Spinal cord (tissue), 10 donors: ENCODE results near the gene SPINT3. TPM values are rescaled to one million over a fixed set of nuclear protein-coding genes. Genes with fewer than 3 reads are reported as not detected.
A peak's percentile ranks its signal among the peaks of the same experiment; 100 is the strongest.
"Not testable (repeated sequence)": the region's sequence is repeated elsewhere in the genome, so short reads cannot be mapped to it uniquely, and the experiment has no call there.

Experiments
- DNase-seq, 6 donors: peaks; one replicate each; pipeline versions ENCODE4 v3.0.0 to v3.0.0-alpha.2; 2013 to 2015; ENCODE audit warnings: low spot score in 6 of 6, low read depth in 4 of 6
- H3K27ac ChIP-seq: one replicate; pipeline ENCODE4 v1.5.1; 2013; ENCODE audit warnings: low read depth, low read length, control low read depth
- H3K27me3 ChIP-seq: one replicate; pipeline ENCODE4 v1.6.1; 2013; ENCODE audit warnings: low read length; ENCODE audit not compliant: control insufficient read depth, insufficient read depth
- H3K36me3 ChIP-seq: one replicate; pipeline ENCODE4 v1.6.1; 2013; ENCODE audit warnings: low read length; ENCODE audit not compliant: control insufficient read depth, insufficient read depth
- H3K4me1 ChIP-seq: one replicate; pipeline ENCODE4 v1.6.1; 2013; ENCODE audit warnings: low read length; ENCODE audit not compliant: control insufficient read depth, insufficient read depth
- H3K4me3 ChIP-seq: one replicate; pipeline ENCODE4 v1.5.1; 2013; ENCODE audit warnings: low read depth, low read length, control low read depth
- H3K9me3 ChIP-seq: one replicate; pipeline ENCODE4 v1.6.1; 2013; ENCODE audit warnings: low read length; ENCODE audit not compliant: control insufficient read depth, insufficient read depth
- WGBS: methylation state at CpG from one replicate; pipeline ENCODE4 v1.1.5; 2013; ENCODE audit warnings: missing lambda C conversion rate; ENCODE audit not compliant: insufficient coverage; 5-methylcytosine and 5-hydroxymethylcytosine counted together
- polyA plus RNA-seq, 2 donors: library from polyadenylated mRNA; unstranded; fragments of 120-200 nt; gene quantifications; one replicate each; pipeline ENCODE4 v1.2.1, GENCODE V29; 2013; ENCODE audit not compliant: insufficient read length in 2 of 2
- total RNA-seq, 2 donors: library from RNA; depleted of rRNA in 1 of 2; stranded (reverse); fragments of 120-200 nt in 1 of 2; fragments of >200 nt in 1 of 2; gene quantifications; one replicate each; pipeline versions ENCODE4 v1.2.3 to v1.2.4, GENCODE V29; 2013 to 2014
- donor health status: healthy.

SPINT3 gene
- total and polyA plus RNA-seq, 4 donors = not detected

- H3K4me3 ChIP-seq = no peak overlapping the region
- peaks cover 2% of the 10 kb centered on the region for H3K36me3 ChIP-seq
- H3K9me3 ChIP-seq = no peaks in the 10 kb centered on the region
- H3K4me1 ChIP-seq = no peaks in the 10 kb centered on the region
- no peak overlapping the region for H3K27ac ChIP-seq
- H3K27me3 ChIP-seq = no peaks in the 10 kb centered on the region
- no peak for DNase-seq
- WGBS = 76% methylated on average over 2 of the region's 4 CpGs
These were observed 30.0 kb downstream of the SPINT3 start for GRCh38 chr20:45485388-45485787.

GRCh38 chr20:45484676-45485075 is 30.7 kb downstream of the SPINT3 start:
- WGBS = 80% methylated on average over 1 of the region's 6 CpGs

GRCh38 chr20:45479822-45480221 is 35.6 kb downstream of the SPINT3 start:
- no peak for DNase-seq
- WGBS = 95% methylated on average over 7 of the region's 7 CpGs
- H3K9me3 ChIP-seq = no peaks in the 10 kb centered on the region
- no peak overlapping the region for H3K4me3 ChIP-seq
- peaks cover 6% of the 10 kb centered on the region for H3K36me3 ChIP-seq
- no peak overlapping the region for H3K27ac ChIP-seq
- no peaks in the 10 kb centered on the region for H3K4me1 ChIP-seq
- H3K27me3 ChIP-seq = no peaks in the 10 kb centered on the region

More at GRCh38 chr20:45484676-45485075, 30.7 kb downstream of the SPINT3 start:
- no peak for DNase-seq
- Histone ChIP-seq H3K27ac (no peak overlapping the region), H3K9me3 (no peaks in the 10 kb centered on the region), H3K4me3 (no peak overlapping the region), H3K27me3 (no peaks in the 10 kb centered on the region), H3K4me1 (no peaks in the 10 kb centered on the region), H3K36me3 (peaks cover 6% of the 10 kb centered on the region)

- WGBS = 94% methylated on average over 2 of the region's 7 CpGs
- DNase-seq, H3K27ac ChIP-seq, H3K27me3 ChIP-seq, H3K4me3 ChIP-seq, H3K9me3 ChIP-seq, H3K36me3 ChIP-seq, H3K4me1 ChIP-seq: not testable (repeated sequence)
These were observed 37.8 kb downstream of the SPINT3 start for GRCh38 chr20:45477530-45478148.

GRCh38 chr20:45472286-45472685 is 43.1 kb downstream of the SPINT3 start:
- H3K27ac ChIP-seq, H3K9me3 ChIP-seq, H3K36me3 ChIP-seq, H3K4me3 ChIP-seq, H3K27me3 ChIP-seq, DNase-seq: not testable (repeated sequence)
- no CpG with 5 or more reads among the region's 3 CpGs for WGBS
- peaks cover 25% of the 10 kb centered on the region for H3K4me1 ChIP-seq

GRCh38 chr20:45470937-45471336 is 44.5 kb downstream of the SPINT3 start:
- no peaks in the 10 kb centered on the region for H3K36me3 ChIP-seq
- peak overlapping the region; percentile 50 for H3K4me3 ChIP-seq
- peak in 2 of 6 donors; percentile 13 to 71 for DNase-seq
- peak overlapping the region; percentile 69 for H3K27ac ChIP-seq
- H3K9me3 ChIP-seq = no peaks in the 10 kb centered on the region
- 13% methylated on average over 6 of the region's 10 CpGs for WGBS
- H3K27me3 ChIP-seq = peaks cover 9% of the 10 kb centered on the region
- H3K4me1 ChIP-seq = peaks cover 25% of the 10 kb centered on the region

GRCh38 chr20:45470262-45470931 is 45.0 kb downstream of the SPINT3 start:
- Histone ChIP-seq H3K9me3 (no peaks in the 10 kb centered on the region), H3K4me3 (peak overlapping the region; percentile 50), H3K27ac (peak overlapping the region; percentile 79), H3K27me3 (peaks cover 9% of the 10 kb centered on the region), H3K36me3 (no peaks in the 10 kb centered on the region), H3K4me1 (peaks cover 25% of the 10 kb centered on the region)
- DNase-seq = peak in 4 of 6 donors; percentile 28 to 88 (median 64)
- WGBS = under 1% methylated on average over 50 of the region's 50 CpGs

- 7% methylated on average over 52 of the region's 54 CpGs for WGBS
- peak within 1 kb of the TSS; percentile 79 for H3K27ac ChIP-seq
- H3K9me3 ChIP-seq = no peaks in the 10 kb centered on the region
- H3K27me3 ChIP-seq = peaks cover 9% of the 10 kb centered on the region
- peak in 2 of 6 donors; percentile 22 to 51 for DNase-seq
- H3K4me3 ChIP-seq = peak within 1 kb of the TSS; percentile 50
- H3K36me3 ChIP-seq = no peaks in the 10 kb centered on the region
- peaks cover 25% of the 10 kb centered on the region for H3K4me1 ChIP-seq
These were observed 45.8 kb downstream of the SPINT3 start, which contains the start of gene WFDC2 for GRCh38 chr20:45469336-45470261. TSS of gene WFDC2 (plus strand) at chr20:45469753. CDS start at chr20:45469782, 29 bp downstream.

- H3K27me3 ChIP-seq = peaks cover 9% of the 10 kb centered on the region
- DNase-seq = peak in 2 of 6 donors; percentile 47 to 54
- no peak overlapping the region for H3K27ac ChIP-seq
- 17% methylated on average over 2 of the region's 3 CpGs for WGBS
- H3K9me3 ChIP-seq = no peaks in the 10 kb centered on the region
- no peaks in the 10 kb centered on the region for H3K36me3 ChIP-seq
- peaks cover 25% of the 10 kb centered on the region for H3K4me1 ChIP-seq
- no peak overlapping the region for H3K4me3 ChIP-seq
These were observed 47.6 kb downstream of the SPINT3 start for GRCh38 chr20:45467861-45468260.
